ENCODE results near the gene ALOX15B.

GRCh38 chr17:8048236-8048635 lies 9.4 kb downstream of the ALOX15B start:
- TF ChIP-seq POLR2AphosphoS5 (IDR thresholded peaks at IDR 0.05) (no peak), POLR2A (IDR thresholded peaks at IDR 0.05) (no peak)

All from upper lobe of left lung (tissue), 4 donors.